A673 (cell line): Measurements from ENCODE around the gene MBNL2. TPM values are rescaled to one million over a fixed set of nuclear protein-coding genes. Genes with fewer than 3 reads are reported as not detected.

Experiments used
- BruUV-seq: library from RNA; stranded (reverse); fragments of 400-500 nt; replicated peaks from 2 replicates; lab custom pipeline; 2021; lab: Mats Ljungman, UMichigan
- CTCF ChIA-PET: fragments of 300-600 bp; sonication (Branson Sonifier 250); formaldehyde crosslinking; loops from one replicate; lab custom pipeline; 2022; ENCODE audit warnings: antibody characterized with exemption; lab: Charles Lee
- POLR2A ChIA-PET: fragments of 300-600 bp; sonication (Branson Sonifier 250); formaldehyde crosslinking; loops from one replicate; lab custom pipeline; 2022; ENCODE audit warnings: antibody characterized with exemption; ENCODE audit not compliant: low non-redundant PET; lab: Charles Lee
- DNase-seq: peaks from one replicate; pipeline ENCODE4 v3.0.0-alpha.2; 2015; ENCODE audit warnings: low spot score
- H3K27ac ChIP-seq: fragments of 200-600 bp; sonication (generic); 2 replicates; pipeline ENCODE4 v1.5.1; 2016; ENCODE audit warnings: mixed run types, low read depth, mild to moderate bottlenecking, mixed read lengths, antibody characterized with exemption, low read length; ENCODE audit not compliant: poor library complexity, severe bottlenecking
- H3K27me3 ChIP-seq: fragments of 200-600 bp; sonication (generic); replicated peaks from 2 replicates; pipeline ENCODE4 v1.6.1; 2017; ENCODE audit warnings: mixed run types, low read depth, mild to moderate bottlenecking, mixed read lengths, antibody characterized with exemption, low read length; ENCODE audit not compliant: insufficient read depth, poor library complexity
- H3K36me3 ChIP-seq: fragments of 200-600 bp; sonication (generic); 2 replicates; pipeline ENCODE4 v1.6.1; 2016; ENCODE audit warnings: mixed run types, mild to moderate bottlenecking, mixed read lengths, antibody characterized with exemption, low read length; ENCODE audit not compliant: insufficient read depth, poor library complexity, severe bottlenecking
- H3K4me1 ChIP-seq: fragments of 200-600 bp; sonication (generic); 2 replicates; pipeline ENCODE4 v1.6.1; 2017; ENCODE audit warnings: mixed run types, mild to moderate bottlenecking, mixed read lengths, antibody characterized with exemption, low read length; ENCODE audit not compliant: insufficient read depth, poor library complexity, severe bottlenecking
- H3K4me3 ChIP-seq: fragments of 200-600 bp; sonication (generic); 2 replicates; pipeline ENCODE4 v1.5.1; 2016; ENCODE audit warnings: low read depth, mixed run types, mild to moderate bottlenecking, mixed read lengths, low read length; ENCODE audit not compliant: poor library complexity, severe bottlenecking
- H3K9me3 ChIP-seq: fragments of 200-600 bp; sonication (generic); 2 replicates; pipeline ENCODE4 v1.6.1; 2016; ENCODE audit warnings: mixed run types, low read depth, mild to moderate bottlenecking, mixed read lengths, antibody characterized with exemption, low read length; ENCODE audit not compliant: poor library complexity, severe bottlenecking
- CTCF ChIP-seq: fragments of 300-800, 200-600 bp; sonication (generic); conservative IDR thresholded peaks from 2 replicates; pipeline ENCODE4 v1.5.1; 2017; ENCODE audit warnings: low read depth, mild to moderate bottlenecking, antibody characterized with exemption, low read length, moderate library complexity, mixed read lengths
- EZH2 ChIP-seq: fragments of 200-600 bp; sonication (generic); IDR thresholded peaks from 2 replicates; pipeline ENCODE4 v1.6.1; 2017; ENCODE audit warnings: borderline replicate concordance, low read depth, mild to moderate bottlenecking, mixed read lengths, antibody characterized with exemption, low read length; ENCODE audit not compliant: poor library complexity, severe bottlenecking
- intact Hi-C: fragments of 100-400 bp; cut with micrococcal nuclease; formaldehyde crosslinking; loops from one replicate; pipeline ENCODE4 v1.10.0; 2022; ENCODE audit not compliant: unreplicated experiment
- total RNA-seq: library from RNA; stranded (reverse); gene quantifications from 2 replicates; pipeline ENCODE4 v1.2.3, GENCODE V29; 2021

MBNL2 gene
- total RNA-seq, 1 experiment from 2014 or later, result 12.0 TPM

GRCh38 chr13:97231829-97232196, 9.7 kb downstream of the MBNL2 start:
- no TSS peak for BruUV-seq
- TF ChIP-seq EZH2, result no peak
- TF ChIP-seq CTCF, result no peak
- Histone ChIP-seq H3K4me3 (no peak overlapping the region), H3K27me3 (no peaks in the 10 kb centered on the region), H3K36me3 (no peaks in the 10 kb centered on the region), H3K27ac (no peak overlapping the region), H3K9me3 (no peaks in the 10 kb centered on the region), H3K4me1 (peaks cover 8% of the 10 kb centered on the region)
- ChIA-PET POLR2A (no interaction called here), CTCF (no interaction called here)
- DNase-seq, result no peak
- intact Hi-C loops, result no loop called here

GRCh38 chr13:97233499-97233898, 11.4 kb downstream of the MBNL2 start:
- no peak for TF ChIP-seq EZH2
- no peak for TF ChIP-seq CTCF
- ChIA-PET CTCF (no interaction called here), POLR2A (no interaction called here)
- Histone ChIP-seq H3K4me3 (no peak overlapping the region), H3K4me1 (no peaks in the 10 kb centered on the region), H3K9me3 (no peaks in the 10 kb centered on the region), H3K36me3 (no peaks in the 10 kb centered on the region), H3K27ac (no peak overlapping the region), H3K27me3 (no peaks in the 10 kb centered on the region)
- intact Hi-C loops, result no loop called here
- DNase-seq, result no peak
- BruUV-seq, result no TSS peak

- BruUV-seq, result no TSS peak
- no peak overlapping the region for H3K4me3 ChIP-seq
- H3K4me1 ChIP-seq, result no peaks in the 10 kb centered on the region
- H3K36me3 ChIP-seq, result no peaks in the 10 kb centered on the region
- intact Hi-C loops, result no loop called here
- CTCF ChIA-PET, result no interaction called here
- no peak overlapping the region for H3K27ac ChIP-seq
- DNase-seq, result no peak
- no peaks in the 10 kb centered on the region for H3K9me3 ChIP-seq
- no peak for TF ChIP-seq EZH2
- TF ChIP-seq CTCF, result no peak
- POLR2A ChIA-PET, result no interaction called here
- H3K27me3 ChIP-seq, result no peaks in the 10 kb centered on the region
Observed at GRCh38 chr13:97234236-97234635, 12.1 kb downstream of the MBNL2 start.
